Measurements from ENCODE around the gene TCAP.

TCAP gene

GRCh38 chr17:39667262-39667944 lies 2.3 kb downstream of the TCAP start:
- DNase-seq (ENCODE audit: low spot score) = peak; percentile 64

GRCh38 chr17:39667945-39668924 lies 3.1 kb downstream of the TCAP start, which contains the start of gene PNMT:
Gene PNMT (plus strand): TSS chr17:39668453. CDS start chr17:39668476, 23 bp downstream.
- peak; percentile 75 for DNase-seq (ENCODE audit: low spot score)

- DNase-seq (ENCODE audit: low spot score) = no peak
These were observed 5.0 kb downstream of the TCAP start for GRCh38 chr17:39669897-39670735.

DNA sequence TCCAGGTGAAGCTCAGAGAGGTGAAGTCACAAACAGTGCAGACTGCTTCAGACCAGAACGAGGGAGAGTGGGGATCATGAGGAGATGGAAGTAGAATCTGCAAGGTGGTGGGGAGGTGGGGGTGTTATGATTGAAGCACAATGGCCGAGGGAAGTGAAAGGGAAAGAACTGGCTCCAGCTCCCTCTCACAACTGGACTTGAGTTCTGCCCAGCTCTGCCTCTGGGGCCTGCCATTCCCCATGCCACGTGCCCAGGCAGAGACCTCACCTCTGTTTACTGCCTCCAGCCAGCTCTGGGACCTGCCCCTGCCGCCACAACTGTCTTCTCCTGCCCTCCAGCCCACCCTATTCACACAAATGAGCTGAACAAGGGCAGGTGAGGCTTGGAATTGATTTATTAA lies 5.6 kb downstream of the TCAP start:
- DNase-seq (ENCODE audit: low spot score) = no peak

GRCh38 chr17:39671651-39672521 lies 6.7 kb downstream of the TCAP start:
- no peak for DNase-seq (ENCODE audit: low spot score)

- no peak for DNase-seq (ENCODE audit: low spot score)
These were observed 7.6 kb downstream of the TCAP start for GRCh38 chr17:39672522-39673334.

DNA sequence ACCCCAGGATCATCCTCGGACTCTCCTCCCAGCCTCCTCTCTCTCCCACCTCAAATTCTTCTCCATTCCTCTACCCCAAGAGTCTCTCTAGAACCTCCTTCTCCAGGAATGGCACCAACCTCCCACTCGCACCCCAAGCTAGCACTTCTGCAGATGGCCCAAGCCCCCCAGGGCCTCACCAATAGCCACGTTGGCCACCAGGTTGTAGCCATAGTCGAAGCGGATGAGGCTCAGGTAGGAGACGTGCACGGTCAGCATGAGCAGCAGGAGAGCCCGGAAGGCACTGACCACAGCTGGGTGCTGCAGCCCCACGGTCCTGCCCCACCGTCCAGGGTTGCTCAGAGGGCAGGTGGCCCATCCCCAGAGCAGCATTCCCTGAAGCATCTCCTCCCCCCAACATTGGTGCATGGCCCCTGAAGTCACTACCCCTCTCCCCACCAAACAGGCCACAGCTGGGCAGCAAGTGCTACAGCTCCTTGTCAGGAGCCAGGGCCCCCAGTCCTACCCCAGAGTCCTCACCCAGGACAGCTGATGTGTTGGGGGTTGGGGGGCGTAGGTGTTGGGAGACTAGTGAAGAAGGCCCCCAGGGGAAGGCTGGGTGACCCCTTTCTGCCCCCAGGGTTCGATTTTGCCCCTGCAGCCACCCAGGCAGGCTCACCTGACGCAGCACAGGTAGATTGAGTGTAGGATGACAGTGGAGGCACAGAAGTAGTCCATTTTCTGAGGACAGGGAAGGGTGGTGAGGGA lies 8.4 kb downstream of the TCAP start:
- no peak for DNase-seq (ENCODE audit: low spot score)

GRCh38 chr17:39674179-39674578 lies 9.0 kb downstream of the TCAP start:
- no peak for DNase-seq (ENCODE audit: low spot score)

DNA sequence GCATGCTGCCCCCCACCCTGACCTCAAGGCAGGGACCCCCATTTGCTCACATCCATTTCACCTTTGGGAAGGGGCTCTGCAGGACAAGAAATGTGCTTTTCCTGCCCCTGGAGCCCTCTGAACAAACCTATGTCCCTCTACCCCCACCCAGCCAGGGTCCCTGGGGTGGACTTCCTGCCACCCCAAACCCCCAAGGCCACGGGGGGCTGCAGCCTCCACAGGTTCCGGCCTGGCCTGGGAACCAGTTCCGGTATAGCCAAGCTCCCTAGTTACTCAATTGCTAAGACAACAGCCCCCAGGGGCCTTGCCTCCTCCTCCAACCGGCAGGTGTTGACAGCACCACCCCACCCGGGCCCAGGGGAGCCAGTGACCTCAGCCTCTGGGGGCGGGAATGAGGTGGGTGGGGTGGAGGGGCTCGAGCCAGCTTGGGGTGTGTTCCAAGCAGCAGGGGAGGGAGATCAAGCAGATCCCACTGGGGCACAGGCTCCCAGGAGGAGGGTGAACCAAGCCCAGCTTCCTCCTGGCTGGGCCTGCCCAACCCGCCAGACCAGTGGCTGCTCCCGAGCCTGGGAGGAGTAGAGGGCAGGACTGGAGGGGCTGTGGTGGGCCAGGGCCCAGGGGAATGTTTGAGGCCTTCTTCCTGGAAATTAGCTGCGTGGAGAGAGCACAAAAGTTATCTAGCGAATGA lies 9.7 kb downstream of the TCAP start:
- no peak for DNase-seq (ENCODE audit: low spot score)

- DNase-seq (ENCODE audit: low spot score) = no peak
These were observed 10.4 kb downstream of the TCAP start for GRCh38 chr17:39675390-39676082.

DNA sequence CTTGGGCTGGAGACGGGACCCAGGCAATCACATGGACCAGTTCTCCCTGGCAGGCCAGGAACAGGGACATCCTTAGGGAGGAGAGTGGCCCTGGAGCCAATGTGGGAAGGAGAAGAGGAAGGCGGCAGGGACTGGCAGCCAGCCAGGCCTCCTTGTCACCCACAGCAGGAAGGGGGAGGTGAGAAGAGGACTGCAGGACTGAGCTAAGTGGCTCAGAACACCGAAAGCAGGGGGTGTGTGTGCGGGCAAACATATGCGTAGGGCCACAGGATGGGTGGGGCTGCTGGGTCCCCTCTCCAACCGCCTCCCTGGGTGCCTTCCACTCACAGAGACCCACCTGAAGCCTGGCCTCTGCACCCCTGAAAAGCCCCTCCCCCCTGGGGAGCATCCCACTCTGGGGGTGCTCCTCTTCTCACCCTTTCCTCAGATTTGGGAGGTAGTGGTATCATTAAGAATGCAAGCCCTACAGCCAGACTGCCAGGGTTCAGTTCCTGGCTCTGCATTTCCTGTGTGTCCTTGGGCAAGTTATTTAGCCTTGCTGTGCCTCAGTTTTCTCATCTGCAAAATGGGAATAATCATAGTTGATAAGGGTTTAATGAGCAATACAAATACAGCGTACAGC lies 11.2 kb downstream of the TCAP start:
- no peak for DNase-seq (ENCODE audit: low spot score)

DNA sequence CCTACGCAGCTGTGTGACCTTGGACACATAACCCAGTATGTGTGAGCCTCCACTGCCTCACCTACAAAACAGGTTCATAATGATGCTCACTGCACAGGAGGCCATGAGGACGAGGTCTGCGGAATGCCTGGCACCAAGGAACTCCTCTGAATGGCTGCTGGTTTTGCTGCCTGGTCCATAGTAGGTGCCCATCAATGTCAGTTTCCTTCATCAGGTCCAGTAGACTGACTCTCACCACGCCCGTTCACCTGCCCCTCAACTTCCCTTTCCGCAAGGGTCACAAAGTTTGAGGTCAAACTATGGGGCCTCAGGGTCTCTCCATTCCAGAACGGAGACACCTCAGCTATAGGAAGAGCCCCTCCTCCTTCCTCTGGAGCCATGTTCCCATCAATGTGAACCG lies 11.9 kb downstream of the TCAP start:
- DNase-seq (ENCODE audit: low spot score) = no peak

- DNase-seq (ENCODE audit: low spot score) = no peak
These were observed 12.6 kb downstream of the TCAP start for GRCh38 chr17:39677542-39678339.

GRCh38 chr17:39678340-39679116 lies 13.4 kb downstream of the TCAP start:
- DNase-seq (ENCODE audit: low spot score) = no peak

GRCh38 chr17:39679521-39680192 lies 14.5 kb downstream of the TCAP start:
- no peak for DNase-seq (ENCODE audit: low spot score)
